Neural cell (in vitro differentiated cells): ENCODE data around the gene EHD4. TPM values are rescaled to one million over a fixed set of nuclear protein-coding genes. Genes with fewer than 3 reads are reported as not detected.

Experiments used
- H2AFZ ChIP-seq: fragments of 200-600, 300-800 bp; sonication (generic), shearing (Covaris generic); 2 replicates; pipeline ENCODE4 v1.6.0; 2014; ENCODE audit warnings: low read depth, mild to moderate bottlenecking, antibody characterized with exemption, low read length, moderate library complexity
- H3F3A ChIP-seq: fragments of 200-600 bp; shearing (Covaris generic); 2 replicates; pipeline ENCODE4 v1.6.1; 2016; ENCODE audit warnings: mild to moderate bottlenecking, moderate library complexity, mixed read lengths, antibody characterized with exemption, low read length; ENCODE audit not compliant: insufficient read depth, poor library complexity, severe bottlenecking
- H3K27ac ChIP-seq: fragments of 200-600, 300-800 bp; sonication (generic), shearing (Covaris generic); 2 replicates; pipeline ENCODE4 v1.5.1; 2014; ENCODE audit warnings: mild to moderate bottlenecking, low read length, moderate library complexity
- H3K27me3 ChIP-seq: fragments of 300-800, 200-600 bp; sonication (generic), shearing (Covaris generic); 2 replicates; pipeline ENCODE4 v1.6.0; 2014; ENCODE audit warnings: mild to moderate bottlenecking, low read depth, low read length, moderate library complexity; ENCODE audit not compliant: insufficient read depth
- H3K36me3 ChIP-seq: fragments of 300-800, 200-600 bp; sonication (generic), shearing (Covaris generic); 2 replicates; pipeline ENCODE4 v1.5.1; 2014; ENCODE audit warnings: mild to moderate bottlenecking, antibody characterized with exemption, low read length, moderate library complexity; ENCODE audit not compliant: insufficient read depth
- H3K4me2 ChIP-seq: fragments of 300-800, 200-600 bp; sonication (generic), shearing (Covaris generic); 2 replicates; pipeline ENCODE4 v1.6.0; 2014; ENCODE audit warnings: mild to moderate bottlenecking, low read length
- H3K4me3 ChIP-seq: fragments of 300-800, 200-600 bp; sonication (generic), shearing (Covaris generic); 2 replicates; pipeline ENCODE4 v1.5.1; 2014; ENCODE audit warnings: mild to moderate bottlenecking, low read length, moderate library complexity
- H3K79me2 ChIP-seq: fragments of 200-600 bp; shearing (Covaris generic); replicated peaks from 2 replicates; pipeline ENCODE4 v1.6.0; 2014; ENCODE audit warnings: mild to moderate bottlenecking, low read length, moderate library complexity; ENCODE audit not compliant: insufficient read depth
- H3K9ac ChIP-seq: fragments of 300-800, 200-600 bp; sonication (generic), shearing (Covaris generic); 2 replicates; pipeline ENCODE4 v1.6.1; 2016; ENCODE audit warnings: mild to moderate bottlenecking, low read length, mixed read lengths
- H3K9me2 ChIP-seq: fragments of 200-600 bp; shearing (Covaris generic); 2 replicates; pipeline ENCODE4 v1.6.1; 2016; ENCODE audit warnings: mild to moderate bottlenecking, low read length, mixed read lengths; ENCODE audit not compliant: insufficient read depth
- H3K9me3 ChIP-seq: fragments of 200-600, 300-800 bp; sonication (generic), shearing (Covaris generic); 2 replicates; pipeline ENCODE4 v1.6.1; 2016; ENCODE audit warnings: mild to moderate bottlenecking, mixed run types, low read length, moderate library complexity, mixed read lengths
- H4K20me1 ChIP-seq: fragments of 200-600 bp; shearing (Covaris generic); 2 replicates; pipeline ENCODE4 v1.6.1; 2016; ENCODE audit warnings: mild to moderate bottlenecking, mixed run types; ENCODE audit not compliant: insufficient read depth
- EP300 ChIP-seq: fragments of 450-650 bp; conservative IDR thresholded peaks from 2 replicates; pipeline ENCODE4 v1.6.1; 2014; ENCODE audit warnings: antibody characterized with exemption, mild to moderate bottlenecking, moderate library complexity; ENCODE audit not compliant: poor library complexity, severe bottlenecking
- EZH2 ChIP-seq: fragments of 200-600, 300-800 bp; shearing (Covaris generic), sonication (generic); IDR thresholded peaks from 2 replicates; pipeline ENCODE4 v1.6.1; 2014; ENCODE audit warnings: antibody characterized with exemption, low read length, borderline replicate concordance, mild to moderate bottlenecking; ENCODE audit not compliant: insufficient read depth, poor library complexity, severe bottlenecking
- MXI1 ChIP-seq: fragments of 450-650 bp; conservative IDR thresholded peaks from 2 replicates; pipeline ENCODE4 v1.6.1; 2014; ENCODE audit warnings: antibody characterized with exemption, mild to moderate bottlenecking; ENCODE audit not compliant: poor library complexity, severe bottlenecking
- POLR2AphosphoS5 ChIP-seq: IDR thresholded peaks from 2 replicates; pipeline ENCODE4 v1.6.1; 2012
- RAD21 ChIP-seq: fragments of 450-650 bp; conservative IDR thresholded peaks from 2 replicates; pipeline ENCODE4 v1.6.1; 2014; ENCODE audit warnings: antibody characterized with exemption, mild to moderate bottlenecking, moderate library complexity
- REST ChIP-seq: IDR thresholded peaks from 2 replicates; pipeline ENCODE4 v1.6.1; 2012; ENCODE audit warnings: borderline replicate concordance
- SMC3 ChIP-seq: fragments of 450-650 bp; conservative IDR thresholded peaks from 2 replicates; pipeline ENCODE4 v1.6.1; 2014; ENCODE audit warnings: antibody characterized with exemption, mild to moderate bottlenecking, moderate library complexity; ENCODE audit not compliant: poor library complexity
- TAF1 ChIP-seq: IDR thresholded peaks from 2 replicates; pipeline ENCODE4 v1.6.1; 2012; ENCODE audit warnings: low read depth
- polyA plus RNA-seq: library from polyadenylated mRNA; depleted of rRNA; stranded (reverse); fragments of >200 nt; gene quantifications from 2 replicates; pipeline ENCODE4 v1.2.3, GENCODE V29; 2014
- TF ChIP-seq, protein P1 (sequence below): fragments of 450-650 bp; IDR thresholded peaks from 2 replicates; pipeline ENCODE4 v1.5.1; 2014; ENCODE audit warnings: antibody characterized with exemption, mild to moderate bottlenecking, moderate library complexity; ENCODE audit not compliant: poor library complexity, severe bottlenecking

Gene EHD4
- polyA plus RNA-seq, 1 donor from 2014 or later = 0.09 TPM

DNA sequence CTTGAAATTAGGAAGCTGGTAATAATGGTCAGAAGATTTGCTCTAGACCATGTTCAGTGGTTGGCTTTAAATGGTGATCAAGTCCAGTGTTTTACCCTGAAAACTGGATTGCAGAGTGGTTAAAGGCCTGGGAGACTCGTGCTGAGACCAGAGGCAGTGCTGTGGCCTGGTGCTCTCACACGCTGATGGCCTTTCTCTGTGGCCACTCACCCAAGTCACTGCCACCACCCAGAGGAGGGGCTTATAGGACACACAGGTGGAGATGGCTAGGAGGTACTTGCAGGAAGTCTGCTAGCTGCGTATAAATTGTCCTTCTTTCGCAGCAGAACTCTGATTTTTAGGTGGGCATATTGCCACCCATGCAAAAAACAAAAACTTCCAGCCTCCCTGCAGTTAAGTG, 6.2 kb upstream of the EHD4 start:
- Histone ChIP-seq H3K9me2 (no peaks in the 10 kb centered on the region), H3K9ac (no peak overlapping the region), H2AFZ (no peak overlapping the region), H3K27ac (no peak overlapping the region), H3F3A (no peaks in the 10 kb centered on the region), H3K4me3 (no peak overlapping the region), H3K4me2 (no peak overlapping the region), H4K20me1 (no peaks in the 10 kb centered on the region), H3K9me3 (no peaks in the 10 kb centered on the region), H3K79me2 (no peaks in the 10 kb centered on the region), H3K36me3 (no peaks in the 10 kb centered on the region), H3K27me3 (peaks cover 14% of the 10 kb centered on the region)
- TF ChIP-seq MXI1 (no peak), EP300 (no peak), POLR2AphosphoS5 (no peak), REST (no peak), SMC3 (no peak), RAD21 (no peak), TAF1 (no peak), EZH2 (no peak)
- TF ChIP-seq, protein P1, sequence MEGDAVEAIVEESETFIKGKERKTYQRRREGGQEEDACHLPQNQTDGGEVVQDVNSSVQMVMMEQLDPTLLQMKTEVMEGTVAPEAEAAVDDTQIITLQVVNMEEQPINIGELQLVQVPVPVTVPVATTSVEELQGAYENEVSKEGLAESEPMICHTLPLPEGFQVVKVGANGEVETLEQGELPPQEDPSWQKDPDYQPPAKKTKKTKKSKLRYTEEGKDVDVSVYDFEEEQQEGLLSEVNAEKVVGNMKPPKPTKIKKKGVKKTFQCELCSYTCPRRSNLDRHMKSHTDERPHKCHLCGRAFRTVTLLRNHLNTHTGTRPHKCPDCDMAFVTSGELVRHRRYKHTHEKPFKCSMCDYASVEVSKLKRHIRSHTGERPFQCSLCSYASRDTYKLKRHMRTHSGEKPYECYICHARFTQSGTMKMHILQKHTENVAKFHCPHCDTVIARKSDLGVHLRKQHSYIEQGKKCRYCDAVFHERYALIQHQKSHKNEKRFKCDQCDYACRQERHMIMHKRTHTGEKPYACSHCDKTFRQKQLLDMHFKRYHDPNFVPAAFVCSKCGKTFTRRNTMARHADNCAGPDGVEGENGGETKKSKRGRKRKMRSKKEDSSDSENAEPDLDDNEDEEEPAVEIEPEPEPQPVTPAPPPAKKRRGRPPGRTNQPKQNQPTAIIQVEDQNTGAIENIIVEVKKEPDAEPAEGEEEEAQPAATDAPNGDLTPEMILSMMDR = no peak

- Histone ChIP-seq H2AFZ (no peak overlapping the region), H3F3A (no peaks in the 10 kb centered on the region), H3K36me3 (no peaks in the 10 kb centered on the region), H3K27me3 (peaks cover 15% of the 10 kb centered on the region), H3K9me2 (no peaks in the 10 kb centered on the region), H3K9ac (no peak overlapping the region), H3K4me2 (no peak overlapping the region), H3K27ac (no peak overlapping the region), H3K79me2 (no peaks in the 10 kb centered on the region), H4K20me1 (no peaks in the 10 kb centered on the region), H3K9me3 (no peaks in the 10 kb centered on the region), H3K4me3 (no peak overlapping the region)
- TF ChIP-seq REST (no peak), MXI1 (no peak), TAF1 (no peak), RAD21 (no peak), SMC3 (no peak), POLR2AphosphoS5 (no peak), EZH2 (no peak), EP300 (no peak)
- TF ChIP-seq, protein P1 = no peak
Observed at GRCh38 chr15:41977757-41978383, 5.5 kb upstream of the EHD4 start.
